Astrocyte (in vitro differentiated cells and primary cell): ENCODE data around the gene PBX3.

Experiments
- CTCF ChIP-seq: IDR thresholded peaks from 2 replicates; pipeline ENCODE4 v1.5.1; 2011; ENCODE audit warnings: low read depth, mild to moderate bottlenecking, inconsistent platforms, low read length, moderate library complexity; ENCODE audit not compliant: insufficient read depth
- EZH2 ChIP-seq: IDR thresholded peaks from 2 replicates; pipeline ENCODE4 v1.6.1; 2012; ENCODE audit warnings: mild to moderate bottlenecking, low read length, inconsistent platforms; ENCODE audit not compliant: insufficient read depth

- TF ChIP-seq CTCF, result no peak
- no peak for TF ChIP-seq EZH2
These were observed 114.4 kb downstream of the PBX3 start for GRCh38 chr9:125861405-125862058.
